HepG2 (cell line): ENCODE results near the gene RTN3.

Source experiments
- CENPX ChIP-seq: sonication (generic); formaldehyde crosslinking; IDR thresholded peaks from 2 replicates; pipeline ENCODE4 v1.9.0; 2021; ENCODE audit warnings: mild to moderate bottlenecking, missing genetic modification reagents, moderate library complexity
- CTCF ChIP-seq: sonication (generic); formaldehyde crosslinking; IDR thresholded peaks from 2 replicates; pipeline ENCODE4 v1.5.0; 2020; ENCODE audit warnings: mild to moderate bottlenecking, missing genetic modification reagents, moderate library complexity
- JARID2 ChIP-seq: sonication (generic); formaldehyde crosslinking; IDR thresholded peaks from 2 replicates; pipeline ENCODE4 v1.8.1; 2023; ENCODE audit warnings: missing genetic modification reagents, inconsistent platforms; ENCODE audit not compliant: insufficient replicate concordance
- MAX ChIP-seq: IDR thresholded peaks from 2 replicates; pipeline ENCODE4 v1.6.1; 2012; ENCODE audit warnings: inconsistent platforms
- MLXIP ChIP-seq: sonication (generic); formaldehyde crosslinking; IDR thresholded peaks from 2 replicates; pipeline ENCODE4 v1.9.0; 2021; ENCODE audit warnings: missing genetic modification reagents, borderline replicate concordance
- NR1H2 ChIP-seq: sonication (generic); formaldehyde crosslinking; IDR thresholded peaks from 2 replicates; pipeline ENCODE4 v1.8.1; 2022; ENCODE audit warnings: low read depth, missing genetic modification reagents, borderline replicate concordance
- REST ChIP-seq, 2 experiments: IDR thresholded peaks; 2 replicates each; pipeline ENCODE4 v1.6.1; 2011 to 2012; ENCODE audit warnings: low read length in 2 of 2, borderline replicate concordance in 1 of 2, low read depth in 1 of 2, mild to moderate bottlenecking in 1 of 2, moderate library complexity in 1 of 2
- RXRA ChIP-seq: sonication (generic); formaldehyde crosslinking; IDR thresholded peaks from 2 replicates; pipeline ENCODE4 v1.5.1; 2020; ENCODE audit warnings: missing genetic modification reagents
- TFAP4 ChIP-seq: sonication (generic); IDR thresholded peaks from 2 replicates; pipeline ENCODE4 v1.6.1; 2016; ENCODE audit warnings: low read depth, borderline replicate concordance
- TFDP2 ChIP-seq: sonication (generic); formaldehyde crosslinking; IDR thresholded peaks from 2 replicates; pipeline ENCODE4 v1.4.0; 2020; ENCODE audit warnings: missing genetic modification reagents
- ZBTB33 ChIP-seq: sonication (generic); formaldehyde crosslinking; IDR thresholded peaks from 2 replicates; pipeline ENCODE4 v1.4.0; 2020; ENCODE audit warnings: missing genetic modification reagents
- ZNF530 ChIP-seq: sonication (generic); formaldehyde crosslinking; IDR thresholded peaks from 2 replicates; pipeline ENCODE4 v1.5.0; 2020; ENCODE audit warnings: low read depth, mild to moderate bottlenecking, missing genetic modification reagents
- ZNF644 ChIP-seq: IDR thresholded peaks from 2 replicates; pipeline ENCODE4 v1.6.1; 2016; ENCODE audit warnings: low read depth
- ZNF709 ChIP-seq: sonication (generic); formaldehyde crosslinking; IDR thresholded peaks from 2 replicates; pipeline ENCODE4 v1.5.0; 2020; ENCODE audit warnings: mild to moderate bottlenecking, missing genetic modification reagents

GRCh38 chr11:63670096-63670432 lies 11.2 kb upstream of the RTN3 start:
- TF ChIP-seq NR1H2 (CRISPR knock-in tag) (no peak), JARID2 (no peak), REST (IDR thresholded peaks at IDR 0.05; ENCODE audit: borderline replicate concordance in 1 of 2, low read depth in 1 of 2, low read length in 2 of 2) (no peak), MAX (no peak), ZNF530 (CRISPR knock-in tag) (no peak), RXRA (CRISPR knock-in tag) (no peak), ZNF709 (no peak), CTCF (CRISPR knock-in tag) (no peak), TFDP2 (CRISPR knock-in tag) (no peak), ZNF644 (no peak), TFAP4 (no peak), MLXIP (no peak), ZBTB33 (CRISPR knock-in tag) (no peak), CENPX (no peak)
